Body of pancreas (tissue), 4 donors: ENCODE measurements around the gene FYTTD1.

Experiments used
- CTCF ChIP-seq, 7 experiments: fragments of 450-650 bp in 4 of 7; fragments of 200-600 bp in 3 of 7; sonication (generic) in 3 of 7; IDR thresholded peaks; one replicate each; pipeline ENCODE4 v1.5.1; 2016 to 2019; ENCODE audit warnings: antibody characterized with exemption in 7 of 7
- POLR2A ChIP-seq, 3 donors: fragments of 450-650 bp; IDR thresholded peaks; one replicate each; pipeline ENCODE4 v1.6.1; 2016; ENCODE audit warnings: antibody characterized with exemption in 3 of 3, mild to moderate bottlenecking in 2 of 3

GRCh38 chr3:197734667-197735318 is 14.9 kb upstream of the FYTTD1 start:
- no peak for TF ChIP-seq POLR2A (IDR thresholded peaks at IDR 0.05)
- no peak for TF ChIP-seq CTCF (IDR thresholded peaks at IDR 0.05)
